HFF-Myc (cell line): ENCODE data around the gene TSTD2.

ENCODE experiments used
- DNase-seq: peaks from one replicate; pipeline ENCODE4 v3.0.0-alpha.2; 2011; ENCODE audit warnings: low read depth; ENCODE audit errors: extremely low read depth
- H3K4me3 ChIP-seq: replicated peaks from 2 replicates; pipeline ENCODE4 v1.5.1; 2011; ENCODE audit warnings: low read depth, mild to moderate bottlenecking, control low read depth, low read length
- TF ChIP-seq, protein P1 (sequence below): IDR thresholded peaks from 2 replicates; pipeline ENCODE4 v1.5.1; 2012; ENCODE audit warnings: mild to moderate bottlenecking, low read depth, low read length, control low read depth; ENCODE audit errors: missing control alignments

TSTD2 gene

DNA sequence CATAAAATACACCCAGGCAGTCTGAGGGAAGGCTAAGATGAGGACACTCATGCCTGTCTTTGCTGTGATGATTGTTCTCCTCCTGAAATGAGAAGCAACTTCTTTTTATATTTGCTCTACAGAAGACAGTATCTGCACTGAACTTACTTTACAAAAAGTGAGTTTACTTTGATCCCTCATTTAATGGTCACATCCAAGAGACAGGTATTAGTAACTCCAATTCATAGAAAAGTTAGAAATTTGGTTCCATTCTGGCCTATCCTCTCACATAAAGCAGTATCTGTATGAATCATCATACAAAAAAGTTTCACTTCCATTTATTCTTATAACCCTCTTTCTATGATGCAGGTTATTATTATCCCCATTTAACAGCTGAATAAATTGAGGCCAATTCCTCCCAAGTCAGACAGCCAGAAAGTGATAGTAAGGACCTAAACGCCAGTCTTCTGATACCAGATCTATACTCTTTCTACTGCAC, 15.2 kb downstream of the TSTD2 start:
- DNase-seq, result no peak
- H3K4me3 ChIP-seq, result no peak overlapping the region
- TF ChIP-seq, protein P1, sequence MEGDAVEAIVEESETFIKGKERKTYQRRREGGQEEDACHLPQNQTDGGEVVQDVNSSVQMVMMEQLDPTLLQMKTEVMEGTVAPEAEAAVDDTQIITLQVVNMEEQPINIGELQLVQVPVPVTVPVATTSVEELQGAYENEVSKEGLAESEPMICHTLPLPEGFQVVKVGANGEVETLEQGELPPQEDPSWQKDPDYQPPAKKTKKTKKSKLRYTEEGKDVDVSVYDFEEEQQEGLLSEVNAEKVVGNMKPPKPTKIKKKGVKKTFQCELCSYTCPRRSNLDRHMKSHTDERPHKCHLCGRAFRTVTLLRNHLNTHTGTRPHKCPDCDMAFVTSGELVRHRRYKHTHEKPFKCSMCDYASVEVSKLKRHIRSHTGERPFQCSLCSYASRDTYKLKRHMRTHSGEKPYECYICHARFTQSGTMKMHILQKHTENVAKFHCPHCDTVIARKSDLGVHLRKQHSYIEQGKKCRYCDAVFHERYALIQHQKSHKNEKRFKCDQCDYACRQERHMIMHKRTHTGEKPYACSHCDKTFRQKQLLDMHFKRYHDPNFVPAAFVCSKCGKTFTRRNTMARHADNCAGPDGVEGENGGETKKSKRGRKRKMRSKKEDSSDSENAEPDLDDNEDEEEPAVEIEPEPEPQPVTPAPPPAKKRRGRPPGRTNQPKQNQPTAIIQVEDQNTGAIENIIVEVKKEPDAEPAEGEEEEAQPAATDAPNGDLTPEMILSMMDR, result no peak

DNA sequence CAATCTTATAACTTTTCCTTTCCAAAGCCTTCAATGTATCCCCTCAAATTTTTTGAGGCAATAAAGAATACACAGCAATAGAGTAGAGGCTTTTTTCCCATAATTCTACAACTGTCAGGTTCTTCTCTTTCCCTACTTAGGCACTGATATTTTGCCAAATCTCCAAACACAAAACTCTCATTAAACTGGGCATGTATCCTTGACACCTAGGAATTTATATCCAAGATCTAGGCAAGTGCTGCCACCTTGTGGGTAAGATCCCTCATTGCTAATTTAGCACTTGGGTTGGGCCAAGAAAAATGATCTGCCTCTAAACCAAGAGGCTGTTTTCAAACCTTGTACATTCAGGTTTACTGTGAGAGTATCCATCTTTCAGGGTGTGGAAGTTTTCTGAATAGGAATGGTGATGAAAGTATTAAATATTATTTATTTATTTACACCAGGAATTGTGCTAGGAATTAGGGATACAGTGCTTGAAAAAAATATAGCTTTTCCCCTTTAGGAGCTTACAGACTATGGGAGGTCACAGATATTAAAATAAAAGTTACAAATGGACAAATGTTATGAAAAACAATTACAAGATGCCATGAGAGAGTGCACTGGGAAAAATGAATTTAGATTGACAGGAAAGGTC, 17.6 kb downstream of the TSTD2 start:
- TF ChIP-seq, protein P1, result peak; percentile 71
- H3K4me3 ChIP-seq, result no peak overlapping the region
- peak; percentile 33 for DNase-seq

DNA sequence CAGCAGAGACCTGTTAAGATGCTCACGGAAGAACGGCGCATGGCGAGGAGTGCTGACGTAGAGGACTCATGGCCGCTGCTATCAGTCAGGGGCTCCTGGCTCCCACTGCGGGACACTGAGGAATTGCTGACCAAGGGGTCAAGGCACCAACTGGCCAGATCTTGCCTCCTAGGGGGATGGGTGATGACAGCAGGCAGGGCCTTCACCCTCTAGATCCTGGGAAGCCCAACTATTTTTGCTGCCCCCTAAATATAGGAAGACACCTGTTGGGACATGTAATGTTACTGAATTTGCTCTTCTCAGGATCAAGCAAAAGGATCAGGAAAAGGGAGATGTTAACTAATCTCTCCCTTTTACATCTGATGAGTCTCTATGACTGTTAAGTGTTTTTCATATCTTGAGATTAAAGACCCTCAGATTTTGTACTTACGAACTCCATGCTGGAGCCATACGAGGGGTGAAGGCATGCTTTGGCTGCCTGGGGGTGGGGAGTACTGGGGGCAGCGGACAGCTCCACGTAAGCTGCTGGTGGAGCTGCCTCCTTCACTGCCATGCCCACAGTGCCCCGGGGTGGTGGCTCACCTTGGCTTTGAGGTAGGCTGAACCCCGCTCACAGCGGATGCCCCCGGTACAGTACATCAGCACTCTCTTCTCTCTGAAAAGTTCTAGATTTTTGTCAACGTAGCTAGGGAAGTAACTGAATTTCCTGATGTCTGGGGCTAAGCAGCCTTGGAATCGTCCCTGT, 28.1 kb downstream of the TSTD2 start:
- H3K4me3 ChIP-seq, result no peak overlapping the region
- TF ChIP-seq, protein P1, result no peak
- no peak for DNase-seq

DNA sequence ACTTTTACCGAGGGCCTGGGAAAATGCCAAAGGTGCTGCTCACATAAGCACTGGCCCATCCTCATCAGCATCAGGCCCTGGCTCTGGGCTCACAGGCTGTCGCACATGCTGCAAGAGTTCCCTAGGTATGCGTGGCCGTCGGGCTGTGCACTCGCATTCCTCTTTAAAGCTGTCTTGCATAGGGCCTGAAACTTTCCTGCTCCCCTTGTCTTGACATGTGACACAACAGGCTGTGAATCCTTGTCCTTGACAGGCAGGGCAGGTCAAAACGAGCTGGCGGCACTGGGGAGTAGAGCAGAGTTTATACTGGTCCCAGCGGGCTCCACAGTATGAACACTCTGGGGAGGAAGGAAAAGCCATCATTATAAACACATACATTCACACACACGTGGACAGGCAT, 30.7 kb downstream of the TSTD2 start:
- TF ChIP-seq, protein P1, result no peak
- no peak for DNase-seq
- H3K4me3 ChIP-seq, result no peak overlapping the region

DNA sequence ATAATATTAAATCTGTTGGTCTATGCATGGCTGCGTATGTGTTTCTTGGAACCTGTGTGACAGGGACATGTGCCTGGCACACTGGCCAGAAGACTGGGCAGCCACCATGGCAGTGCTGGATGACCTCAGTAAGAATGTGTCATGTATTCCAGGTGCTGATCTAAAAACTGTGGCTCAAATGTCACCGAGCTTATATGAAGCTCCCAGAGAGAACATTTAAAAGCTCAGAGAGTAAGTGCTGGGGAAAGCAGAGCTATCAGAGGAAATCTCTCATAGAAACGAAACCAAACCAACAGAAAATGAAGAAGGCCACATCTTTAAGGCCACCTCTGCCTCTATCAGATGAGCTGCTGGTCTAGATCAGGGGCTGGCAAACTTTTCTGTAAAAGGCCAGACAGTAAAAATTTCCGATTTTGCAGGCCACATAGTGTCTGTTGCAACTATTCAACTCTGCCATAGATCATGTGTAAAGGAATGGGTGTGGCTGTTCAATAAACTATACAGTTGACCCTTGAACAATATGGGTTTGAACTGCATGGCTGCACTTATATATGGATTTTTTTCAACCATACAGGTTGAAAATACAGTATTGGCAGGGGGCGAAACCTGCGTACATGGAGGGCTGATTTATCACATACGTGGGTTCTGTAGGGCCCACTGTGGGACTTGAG, 31.8 kb downstream of the TSTD2 start:
- TF ChIP-seq, protein P1, result no peak
- DNase-seq, result no peak
- H3K4me3 ChIP-seq, result no peak overlapping the region

DNA sequence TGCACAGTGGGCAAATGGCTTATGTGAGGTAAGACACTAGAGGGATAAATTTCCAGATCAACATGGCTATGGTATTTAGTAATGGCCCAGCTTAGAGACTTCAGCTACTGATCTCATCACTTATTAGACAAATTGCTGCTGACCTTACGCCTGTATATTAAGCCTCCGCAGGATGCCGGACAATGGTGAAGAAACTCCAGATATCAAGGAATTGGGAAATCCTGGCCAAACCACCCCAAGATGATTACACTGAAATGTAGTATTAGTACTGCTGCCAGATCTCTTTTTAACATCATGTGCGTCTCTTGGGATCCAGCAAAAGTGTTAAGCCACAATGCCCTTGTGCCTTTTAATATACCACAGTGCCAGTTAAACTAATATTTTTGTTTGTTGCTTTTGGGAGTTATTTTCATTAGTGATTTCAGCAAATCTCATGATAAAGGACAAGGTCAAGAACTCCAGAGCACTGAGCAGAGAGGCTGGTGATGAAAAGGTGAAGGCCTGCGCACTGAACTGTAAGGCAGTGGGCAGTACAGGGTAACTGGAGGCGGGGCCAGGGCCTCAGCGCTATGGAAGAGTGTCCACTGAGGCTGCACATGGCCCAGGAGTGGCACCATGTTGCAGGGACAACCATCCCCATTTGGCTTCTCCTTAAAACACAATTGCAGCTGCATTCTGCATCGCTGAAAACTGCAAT, 32.5 kb downstream of the TSTD2 start:
- no peak for DNase-seq
- TF ChIP-seq, protein P1, result no peak
- no peak overlapping the region for H3K4me3 ChIP-seq
